Adipose tissue (tissue), 3 donors: ENCODE results near the gene DSTN. TPM values are rescaled to one million over a fixed set of nuclear protein-coding genes. Genes with fewer than 3 reads are reported as not detected.

Experiments
- H3K27ac ChIP-seq: one replicate; pipeline ENCODE4 v1.5.1; 2013; ENCODE audit warnings: low read depth, low read length
- WGBS, 3 donors: extraction: QIAGEN DNeasy Blood & Tissue Kit; methylation state at CpG; one replicate each; pipeline ENCODE4 v1.1.7; 2013; 5-methylcytosine and 5-hydroxymethylcytosine counted together
- polyA plus RNA-seq, 3 donors: library from polyadenylated mRNA; stranded (reverse); fragments of 200-250 nt; gene quantifications; one replicate each; pipeline ENCODE4 v1.2.3, GENCODE V29; 2013
- donor health status: healthy with polysubstance abuse.
- donor health status: Bipolar disorder and iron deficiency.
- donor health status: healthy.

DSTN gene
- polyA plus RNA-seq, 3 donors: 200 to 487 (median 295) TPM

- 73 to 93% (median 93%) methylated on average over 16 to 18 of the region's 18 CpGs for WGBS, 3 donors
- no peak overlapping the region for H3K27ac ChIP-seq
Measured at GRCh38 chr20:17628101-17628841, 58.4 kb downstream of the DSTN start.

- H3K27ac ChIP-seq: no peak overlapping the region
- 63 to 91% (median 84%) methylated on average over 8 of the region's 8 CpGs for WGBS, 3 donors
Measured at GRCh38 chr20:17629025-17629424, 59.1 kb downstream of the DSTN start.

- H3K27ac ChIP-seq: no peak overlapping the region
- WGBS, 3 donors: 59 to 94% (median 88%) methylated on average over 21 of the region's 21 CpGs
Measured at GRCh38 chr20:17629678-17630089, 59.8 kb downstream of the DSTN start.

GRCh38 chr20:17630151-17630805 is 60.4 kb downstream of the DSTN start:
- H3K27ac ChIP-seq: no peak overlapping the region
- 68 to 87% (median 87%) methylated on average over 11 of the region's 11 CpGs for WGBS, 3 donors

- whole genome bisulfite sequencing, 3 donors: 69 to 93% (median 89%) methylated on average over 6 of the region's 6 CpGs
- H3K27ac ChIP-seq: no peak overlapping the region
Measured at GRCh38 chr20:17630806-17631195, 60.9 kb downstream of the DSTN start.

GRCh38 chr20:17631576-17632319 is 61.9 kb downstream of the DSTN start:
- H3K27ac ChIP-seq: no peak overlapping the region
- 52 to 92% (median 88%) methylated on average over 9 of the region's 9 CpGs for WGBS, 3 donors

GRCh38 chr20:17633221-17633849 is 63.5 kb downstream of the DSTN start:
- H3K27ac ChIP-seq: no peak overlapping the region
- 60 to 94% (median 93%) methylated on average over 13 of the region's 13 CpGs for WGBS, 3 donors

GRCh38 chr20:17633850-17634500 is 64.1 kb downstream of the DSTN start:
- no peak overlapping the region for H3K27ac ChIP-seq
- WGBS, 3 donors: 59 to 76% (median 75%) methylated on average over 18 of the region's 18 CpGs

GRCh38 chr20:17634661-17635331 is 64.9 kb downstream of the DSTN start:
- WGBS, 3 donors: 35 to 53% (median 44%) methylated on average over 13 of the region's 13 CpGs
- no peak overlapping the region for H3K27ac ChIP-seq

GRCh38 chr20:17635332-17636244 is 65.7 kb downstream of the DSTN start:
- 46 to 60% (median 54%) methylated on average over 25 of the region's 25 CpGs for WGBS, 3 donors
- no peak overlapping the region for H3K27ac ChIP-seq

- no peak overlapping the region for H3K27ac ChIP-seq
- WGBS, 3 donors: 54 to 82% (median 75%) methylated on average over 24 of the region's 24 CpGs
Measured at GRCh38 chr20:17636523-17637412, 66.9 kb downstream of the DSTN start.

GRCh38 chr20:17637413-17637780 is 67.5 kb downstream of the DSTN start:
- WGBS, 3 donors: 37 to 89% (median 74%) methylated on average over 4 of the region's 4 CpGs
- no peak overlapping the region for H3K27ac ChIP-seq

GRCh38 chr20:17637985-17638640 is 68.2 kb downstream of the DSTN start:
- no peak overlapping the region for H3K27ac ChIP-seq
- WGBS, 3 donors: 62 to 82% (median 78%) methylated on average over 13 of the region's 13 CpGs

- H3K27ac ChIP-seq: no peak overlapping the region
- 60 to 89% (median 85%) methylated on average over 6 of the region's 6 CpGs for WGBS, 3 donors
Measured at GRCh38 chr20:17638835-17639407, 69.0 kb downstream of the DSTN start.

GRCh38 chr20:17640146-17640874 is 70.4 kb downstream of the DSTN start:
- WGBS, 3 donors: 58 to 91% (median 86%) methylated on average over 12 of the region's 12 CpGs

More at GRCh38 chr20:17640146-17640874, 70.4 kb downstream of the DSTN start:
- no peak overlapping the region for H3K27ac ChIP-seq
